Hindlimb muscle (tissue), 1 donor: Measurements from ENCODE around the gene QDPR. TPM values are rescaled to one million over a fixed set of nuclear protein-coding genes. Genes with fewer than 3 reads are reported as not detected.

Experiments used
- polyA plus RNA-seq: library from polyadenylated mRNA; unstranded; fragments of 120-200 nt; gene quantifications from one replicate; pipeline ENCODE4 v1.2.1, GENCODE V29; 2013; ENCODE audit not compliant: insufficient read length

The QDPR gene
- polyA plus RNA-seq, 1 donor: 102 TPM

Other genes starting within 250 kb of the QDPR start
- gene CLRN2, start 3.1 kb upstream of the QDPR start, polyA plus RNA-seq: not detected
- gene LAP3, start 65.1 kb upstream of the QDPR start, polyA plus RNA-seq: 46.2 TPM
- 24.8 TPM for gene MED28, start 102.6 kb upstream of the QDPR start, polyA plus RNA-seq